ENCODE data around the gene ZDHHC8.

Gene ZDHHC8

DNA sequence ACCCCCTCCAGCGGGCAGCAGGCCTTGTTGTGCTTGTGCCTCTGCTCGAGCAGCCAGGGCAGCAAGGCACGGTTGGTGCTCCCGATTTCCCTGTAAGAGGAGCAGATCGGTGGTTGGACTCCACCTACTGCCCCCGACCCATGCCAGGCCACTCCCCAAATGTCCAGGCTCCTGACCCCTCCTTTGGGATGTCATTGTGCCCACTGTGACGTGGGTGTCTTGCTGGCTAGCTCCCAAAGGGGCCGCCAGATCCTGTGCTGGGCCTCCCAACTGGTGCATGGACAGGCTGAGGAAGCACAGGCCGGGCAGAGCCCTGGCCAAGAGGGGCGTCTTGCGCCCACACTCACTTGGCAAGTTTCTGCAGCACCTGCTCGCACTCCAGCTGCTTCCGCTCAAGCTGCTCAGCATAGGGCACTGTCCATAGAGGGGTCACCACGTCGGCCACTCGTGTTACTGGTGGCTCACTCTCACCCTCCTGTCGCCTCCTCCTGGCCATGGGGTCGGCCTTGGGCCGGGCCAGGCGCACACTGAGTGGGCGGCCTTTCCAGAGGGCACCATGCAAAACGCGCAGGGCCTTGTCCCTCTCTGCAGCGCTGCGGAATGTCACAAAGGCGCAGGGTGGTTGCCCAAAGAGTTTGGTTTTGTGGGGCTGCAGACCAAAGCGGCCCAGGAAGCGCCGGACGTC, 15.8 kb upstream of the ZDHHC8 start, which contains the start of gene RANBP1:
Gene RANBP1, plus strand, starts transcription at position 414 of the 685 bp plus-strand sequence. Its CDS starts 81 bp downstream, at position 495.
- no peak for DNase-seq

DNA sequence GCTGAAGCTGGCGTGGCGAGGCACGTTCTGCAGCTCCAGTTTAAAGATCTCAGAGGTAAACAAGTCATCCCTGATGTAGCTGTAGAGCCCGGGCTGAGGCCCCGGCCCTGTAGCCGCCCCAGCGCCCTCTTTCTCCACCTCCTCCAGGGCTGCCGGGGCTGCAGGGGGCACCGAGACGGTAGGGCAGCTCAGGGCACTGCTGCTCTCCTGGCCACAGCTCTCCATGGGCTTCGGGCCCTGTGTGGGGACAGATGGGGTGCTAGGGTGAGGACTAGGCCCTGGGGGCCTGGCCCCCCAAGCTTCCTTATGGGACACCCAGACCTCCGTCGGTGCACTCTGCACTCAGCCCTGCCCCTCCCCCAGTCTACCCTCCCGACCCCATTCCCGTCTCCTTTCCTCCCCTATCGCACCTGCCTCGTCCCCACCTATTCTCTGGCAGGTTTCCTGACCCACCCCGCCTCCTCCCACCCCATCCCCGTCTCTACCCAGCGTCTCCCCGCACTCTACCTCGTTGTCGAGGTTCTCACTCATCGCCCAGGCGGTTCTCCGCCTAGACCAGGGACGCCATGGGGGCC, 15.1 kb upstream of the ZDHHC8 start:
- peak in 1 of 6 experiments; percentile 30 for DNase-seq

DNA sequence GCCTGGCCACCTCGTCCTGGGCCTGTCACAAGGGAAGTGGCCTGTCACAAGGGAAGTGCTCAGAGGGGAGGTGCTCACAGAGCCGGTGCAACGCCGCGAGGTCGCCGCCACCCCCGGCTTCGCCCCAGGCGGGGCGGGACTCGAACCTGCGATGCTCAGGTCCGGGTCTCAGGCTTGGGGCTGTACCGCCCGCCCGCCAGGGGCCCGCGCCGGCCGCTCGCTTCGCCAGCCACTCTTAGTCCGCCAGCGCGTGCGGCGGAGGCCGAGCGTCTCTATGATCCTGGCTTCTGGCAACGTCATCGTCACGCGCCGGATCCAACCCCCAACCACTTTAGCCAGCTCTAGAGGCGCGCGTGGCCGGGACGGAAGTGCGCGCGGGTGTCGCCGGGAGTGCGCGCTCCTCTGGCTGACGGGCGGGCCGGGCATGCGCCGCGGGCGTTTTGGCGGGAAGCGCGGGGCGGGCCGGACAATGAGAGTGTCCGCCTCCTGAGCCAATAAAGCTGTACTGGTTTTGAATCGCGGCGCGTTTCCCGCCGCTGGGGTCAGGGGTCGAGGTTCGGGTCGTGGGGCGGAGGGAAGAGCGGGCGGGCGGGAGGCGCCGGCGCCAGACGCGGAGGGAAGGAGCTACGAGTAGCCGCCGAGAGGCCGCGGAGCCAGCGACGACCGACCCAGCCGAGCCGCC, 14.5 kb upstream of the ZDHHC8 start, which contains the start of gene TRMT2A:
Gene TRMT2A, minus strand, starts transcription at position 276 of the 682 bp plus-strand sequence. CDS start 320 bp downstream, outside the sequence.
- peak; percentile 92 to 97 (median 94) for DNase-seq

DNA sequence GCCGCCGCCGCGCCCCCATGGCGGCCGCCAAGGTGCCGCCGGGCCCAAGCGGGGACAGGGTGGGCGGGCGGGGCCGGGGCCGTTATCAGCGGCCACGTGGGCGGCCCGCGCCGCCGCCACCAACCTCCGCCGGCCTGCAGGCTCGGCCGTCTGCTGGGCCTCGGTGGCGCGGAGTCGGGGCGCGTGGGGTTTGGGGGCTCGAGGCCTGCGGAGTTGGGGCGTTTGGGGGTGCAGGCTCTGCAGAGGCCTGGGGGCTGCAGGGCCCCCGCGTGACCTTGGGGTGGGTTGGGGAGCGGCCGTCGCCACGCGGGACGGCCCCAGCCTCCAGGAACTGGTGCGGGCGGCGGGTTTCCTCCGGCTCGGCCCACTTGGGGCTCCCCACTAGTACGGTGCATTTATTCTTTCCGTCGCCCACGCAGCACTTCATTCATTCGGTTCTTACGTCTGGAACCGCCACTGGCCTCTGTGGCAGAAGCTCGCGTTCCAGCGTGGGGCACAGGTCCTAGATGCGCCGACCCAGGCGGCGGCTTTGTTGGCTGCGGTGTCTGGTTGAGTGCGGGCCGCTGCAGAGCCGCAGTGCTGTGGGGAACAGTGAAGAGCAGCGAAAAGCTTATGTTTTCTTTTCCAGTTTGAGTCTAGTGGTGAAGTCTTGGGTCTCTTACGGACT, 13.8 kb upstream of the ZDHHC8 start:
- DNase-seq: peak; percentile 25 to 59 (median 45)

DNA sequence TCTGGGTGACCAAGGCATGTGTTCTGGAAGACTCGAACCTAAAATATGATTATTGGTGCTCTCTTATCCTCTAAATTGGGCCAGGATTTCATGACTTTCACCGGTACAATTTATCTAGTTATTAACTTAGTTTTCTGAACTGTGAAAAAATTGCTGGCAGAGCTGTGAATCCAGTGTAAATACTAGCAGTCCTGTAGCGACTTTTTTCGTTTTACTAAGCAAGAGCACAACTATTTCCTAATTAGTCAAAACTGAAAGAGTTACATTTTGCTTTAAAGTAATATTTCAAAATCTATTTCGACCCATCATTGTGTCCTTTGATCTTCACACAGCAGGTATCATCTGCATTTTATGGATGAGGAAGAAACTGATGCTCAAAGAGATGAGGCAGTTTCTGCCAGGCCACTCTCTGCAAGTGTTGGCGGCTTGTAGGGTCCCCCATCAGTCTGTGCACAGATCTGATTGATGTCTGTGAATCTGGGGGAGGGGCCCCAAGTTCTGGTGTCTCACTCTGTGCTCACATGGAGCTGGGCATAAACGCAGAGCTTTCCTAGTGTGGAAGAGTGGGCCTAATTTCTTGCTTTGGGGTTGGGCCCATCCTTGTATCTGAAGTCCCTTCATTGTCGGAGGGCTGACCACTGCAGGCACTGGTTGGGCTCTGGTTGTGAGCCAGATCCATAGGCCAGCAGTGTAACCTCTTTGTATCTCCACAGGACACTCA, 13.1 kb upstream of the ZDHHC8 start:
- DNase-seq: no peak

DNA sequence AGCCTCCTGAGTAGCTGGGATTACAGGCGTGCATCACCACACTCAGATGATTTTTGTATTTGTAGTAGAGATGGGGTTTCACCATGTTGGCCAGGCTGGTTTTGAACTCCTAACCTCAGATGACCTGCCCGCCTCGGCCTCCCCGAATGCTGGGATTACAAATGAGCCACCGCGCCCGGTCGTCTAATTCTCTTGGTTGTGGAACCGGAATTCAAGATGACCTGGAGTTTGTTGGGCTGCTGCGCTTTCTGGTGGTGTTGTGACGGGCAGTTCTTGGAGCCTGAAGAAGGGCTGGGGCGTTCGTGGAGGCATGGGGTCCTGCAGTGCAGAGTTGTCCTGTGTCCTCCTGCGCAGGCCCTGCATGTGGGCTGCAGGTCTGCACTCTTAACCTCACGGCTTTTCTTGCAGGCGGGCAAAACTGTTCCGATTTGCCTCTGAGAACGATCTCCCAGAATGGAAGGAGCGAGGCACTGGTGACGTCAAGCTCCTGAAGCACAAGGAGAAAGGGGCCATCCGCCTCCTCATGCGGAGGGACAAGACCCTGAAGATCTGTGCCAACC, 9.7 kb upstream of the ZDHHC8 start:
- DNase-seq: no peak

DNA sequence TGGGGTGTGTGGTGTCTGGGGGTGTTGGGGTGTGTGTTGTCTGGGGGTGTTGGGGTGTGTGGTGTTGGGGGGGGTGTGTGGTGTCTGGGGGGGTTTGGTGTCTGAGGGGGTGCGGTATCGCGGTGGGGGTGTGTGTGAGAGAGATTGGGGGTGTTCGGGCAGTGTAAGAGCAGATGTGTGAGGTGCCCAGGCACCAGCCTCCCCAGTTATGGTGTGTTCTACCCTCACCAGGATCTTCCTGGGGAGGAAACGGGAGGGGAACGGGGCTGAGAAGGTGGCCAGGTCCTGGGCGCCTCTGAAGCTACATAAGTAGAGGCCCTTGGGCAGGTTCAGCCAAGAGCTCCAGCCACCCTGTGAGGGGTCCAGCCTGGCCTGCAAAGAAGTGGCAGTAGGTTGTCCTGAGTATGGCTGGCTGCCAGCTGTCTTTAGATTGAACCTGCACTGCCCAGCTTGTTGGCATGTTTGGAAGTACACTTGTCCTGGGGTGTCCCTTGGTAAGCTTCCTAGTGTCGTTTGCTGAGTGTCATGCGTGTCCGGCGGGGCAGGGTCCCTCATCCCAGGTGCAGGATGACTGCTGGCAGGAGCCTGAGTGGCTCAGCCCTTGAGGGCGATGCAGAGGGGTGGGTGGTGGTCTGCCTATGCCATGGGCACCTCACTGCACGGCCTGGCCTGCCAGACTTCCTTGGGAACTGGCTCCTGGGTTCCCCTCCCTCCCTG, 8.1 kb upstream of the ZDHHC8 start:
- DNase-seq: no peak

DNA sequence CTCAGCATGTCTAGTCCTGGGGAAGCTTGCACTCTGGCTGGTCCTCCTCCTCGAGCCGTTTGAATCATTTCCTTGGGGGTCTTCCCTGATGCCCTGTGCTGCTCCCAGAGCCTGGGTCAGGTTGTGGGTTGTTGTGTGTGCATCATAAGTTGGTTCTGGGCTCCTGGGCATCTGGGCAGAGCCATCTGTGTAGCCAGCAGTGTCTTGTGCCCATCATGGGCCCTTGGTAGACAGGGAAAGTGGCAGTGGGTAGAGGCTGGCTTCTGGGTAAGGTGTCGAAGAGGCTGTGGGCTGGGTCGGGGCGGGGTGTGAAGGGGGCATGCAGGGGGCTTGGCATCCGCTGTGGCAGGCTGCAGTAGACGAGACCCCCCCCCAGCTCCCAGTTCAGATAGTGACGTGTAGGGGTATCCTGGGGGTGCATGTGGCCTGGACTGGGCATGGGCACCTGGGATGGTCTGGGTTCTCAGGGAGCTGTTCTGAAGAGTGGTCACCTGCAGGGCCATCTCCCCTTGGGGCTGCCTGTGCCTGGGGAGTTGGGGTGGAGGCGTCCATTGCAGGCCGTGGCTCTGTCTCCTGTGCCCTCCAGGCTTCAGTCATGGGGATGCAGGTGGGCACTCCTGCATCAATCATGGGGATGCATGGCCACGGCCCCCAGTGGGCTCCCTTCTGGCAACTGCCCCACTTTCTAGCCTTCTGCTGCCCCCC, 7.4 kb upstream of the ZDHHC8 start:
- DNase-seq: no peak

DNA sequence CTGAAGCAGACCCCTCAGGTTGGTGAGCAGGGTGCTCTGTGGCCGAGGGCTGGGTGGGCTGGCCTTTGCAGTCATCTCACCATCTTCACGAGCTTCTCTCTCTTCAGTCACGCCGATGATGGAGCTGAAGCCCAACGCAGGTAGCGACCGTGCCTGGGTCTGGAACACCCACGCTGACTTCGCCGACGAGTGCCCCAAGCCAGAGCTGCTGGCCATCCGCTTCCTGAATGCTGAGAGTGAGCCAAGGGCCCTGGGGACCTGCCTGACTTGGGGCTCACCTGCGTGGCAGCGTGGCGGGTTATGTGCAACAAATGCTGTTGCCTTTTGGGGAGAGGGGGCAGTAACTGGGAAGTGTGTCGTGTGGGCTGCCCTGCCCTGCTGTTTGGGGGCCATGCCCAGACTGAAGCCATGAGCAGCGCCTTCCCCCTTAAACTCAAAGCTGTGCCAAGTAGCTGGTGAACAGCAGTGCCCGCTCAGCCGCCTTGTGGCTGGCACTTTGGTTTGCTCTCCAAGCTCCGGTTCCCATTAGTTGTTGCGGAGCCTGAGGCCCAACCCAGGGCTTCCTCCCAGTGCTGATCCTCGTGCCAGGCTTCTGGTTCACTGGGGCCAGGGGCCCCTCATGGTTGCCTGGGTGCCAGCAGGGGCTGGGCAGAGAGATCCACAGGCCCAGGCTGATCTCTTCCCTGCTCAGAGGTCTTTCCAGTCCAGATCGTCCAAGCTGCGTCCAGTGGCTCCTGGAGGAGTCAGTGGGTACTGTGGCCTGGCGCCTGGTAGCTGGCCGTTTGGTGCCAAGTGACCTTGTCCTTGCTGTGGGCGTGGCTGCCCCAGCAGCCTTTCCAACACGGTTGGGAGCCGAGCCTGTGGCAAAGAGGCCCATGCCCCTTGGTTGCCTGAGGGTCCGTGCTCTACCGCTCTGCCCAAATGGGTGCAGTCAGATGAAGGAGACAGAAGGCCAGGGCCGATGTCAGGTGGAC, 6.1 kb upstream of the ZDHHC8 start:
- no peak for DNase-seq

DNA sequence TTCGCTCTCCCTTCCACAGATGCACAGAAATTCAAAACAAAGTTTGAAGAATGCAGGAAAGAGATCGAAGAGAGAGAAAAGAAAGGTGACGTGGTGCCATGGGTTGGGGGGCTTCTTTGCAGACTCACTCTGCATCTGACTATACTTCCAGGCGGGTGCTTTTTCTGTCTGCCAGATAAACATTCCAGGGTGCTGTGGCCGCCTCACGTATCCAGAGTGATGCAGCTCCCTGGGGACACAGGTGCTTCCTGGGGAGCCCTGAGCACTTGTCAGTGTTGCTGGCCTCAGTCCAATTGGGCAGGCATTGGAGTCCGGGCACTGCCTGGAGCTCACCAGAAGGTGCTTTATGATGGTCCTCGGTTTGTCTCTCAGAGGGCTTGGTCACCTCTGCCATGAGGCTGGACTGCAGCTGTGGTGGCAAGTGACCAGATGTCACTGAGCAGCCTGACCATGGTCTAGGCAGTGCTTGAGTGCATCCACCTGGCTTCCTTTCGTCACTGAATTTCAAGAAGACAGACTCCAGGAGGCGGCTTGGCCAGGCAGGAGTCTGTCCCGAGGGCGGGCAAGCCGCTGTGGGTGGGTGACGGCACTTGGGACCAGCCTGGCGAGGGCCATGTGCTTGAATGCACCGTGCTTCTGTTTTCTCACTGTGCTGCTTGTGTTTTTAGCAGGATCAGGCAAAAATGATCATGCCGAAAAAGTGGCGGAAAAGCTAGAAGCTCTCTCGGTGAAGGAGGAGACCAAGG, 5.1 kb upstream of the ZDHHC8 start:
- no peak for DNase-seq

DNA sequence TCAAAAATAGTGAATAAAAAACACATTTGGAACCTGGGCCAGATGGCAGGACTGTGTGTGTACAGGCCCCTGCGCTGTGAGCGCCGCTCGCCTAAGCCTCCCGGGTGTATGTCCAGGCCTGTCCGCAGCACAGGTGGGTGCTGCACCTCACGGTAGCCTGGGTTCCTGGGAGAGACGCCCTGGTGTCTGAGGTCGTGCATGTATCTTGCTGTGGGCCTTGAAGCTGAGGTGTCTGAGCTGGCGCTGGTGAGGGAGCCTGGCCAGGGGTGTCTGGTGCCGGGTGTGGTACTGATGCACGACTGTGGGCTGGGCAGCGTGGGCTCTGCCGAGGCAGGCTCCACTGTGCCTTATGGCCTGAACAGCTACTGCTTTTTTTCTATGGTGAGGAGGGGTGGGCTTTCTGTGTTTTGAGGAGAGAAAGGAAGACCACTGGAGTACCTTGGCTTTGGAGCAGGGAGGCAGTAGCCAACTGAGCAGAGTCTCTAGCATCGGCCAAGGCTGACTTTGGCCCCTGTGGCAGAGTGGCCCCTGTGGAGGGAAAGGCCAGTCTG, 4.2 kb upstream of the ZDHHC8 start:
- DNase-seq: no peak

DNA sequence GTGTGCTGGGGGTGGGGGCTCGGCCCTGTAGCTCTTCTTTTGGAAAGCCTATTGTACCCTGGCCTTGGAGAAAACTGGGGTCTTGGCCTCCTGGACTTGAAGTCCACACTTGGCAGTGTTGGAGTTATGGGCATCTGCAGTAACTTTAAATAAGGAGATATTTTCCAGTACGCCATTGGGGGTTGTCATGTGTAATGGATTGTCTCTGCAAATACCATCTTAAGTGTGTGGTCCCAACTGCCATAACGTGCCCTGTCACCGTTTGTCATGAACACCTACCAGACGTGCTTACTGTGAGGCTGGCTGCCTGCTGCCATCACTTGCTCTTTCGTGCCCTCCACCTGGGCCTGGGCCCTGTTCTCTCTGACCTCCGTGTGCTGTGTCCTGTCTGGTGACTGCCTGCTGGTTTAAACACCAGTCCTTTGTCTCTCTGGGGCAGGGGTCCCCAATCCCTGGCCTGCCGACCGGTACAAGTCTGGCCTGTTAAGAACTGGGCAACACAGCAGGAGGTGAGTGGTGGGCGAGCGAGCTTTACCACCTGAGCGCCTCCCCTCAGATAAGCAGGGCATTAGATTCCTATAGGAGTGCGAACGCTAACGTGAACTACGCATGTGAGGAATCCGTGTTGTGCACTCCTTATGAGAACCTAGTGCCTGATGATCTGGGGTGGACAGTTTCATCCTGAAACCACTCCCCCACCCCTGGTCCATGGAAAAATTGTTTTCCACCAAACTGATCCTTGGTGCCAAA, 3.6 kb upstream of the ZDHHC8 start:
- DNase-seq: no peak

DNA sequence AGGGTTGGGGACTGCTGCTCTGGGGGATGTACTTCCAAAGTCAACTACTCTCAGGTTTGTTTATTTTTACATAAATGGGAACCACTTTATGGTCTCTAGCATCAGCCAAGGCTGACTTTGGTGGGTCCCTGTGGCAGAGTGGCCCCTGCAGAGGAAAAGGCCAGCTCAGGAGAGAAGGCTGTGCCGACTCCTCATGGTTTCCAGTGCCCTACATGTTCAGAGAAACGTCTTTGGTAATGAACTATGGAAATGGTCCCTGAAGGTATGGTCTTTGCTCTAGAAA, 3.0 kb upstream of the ZDHHC8 start:
- no peak for DNase-seq

DNA sequence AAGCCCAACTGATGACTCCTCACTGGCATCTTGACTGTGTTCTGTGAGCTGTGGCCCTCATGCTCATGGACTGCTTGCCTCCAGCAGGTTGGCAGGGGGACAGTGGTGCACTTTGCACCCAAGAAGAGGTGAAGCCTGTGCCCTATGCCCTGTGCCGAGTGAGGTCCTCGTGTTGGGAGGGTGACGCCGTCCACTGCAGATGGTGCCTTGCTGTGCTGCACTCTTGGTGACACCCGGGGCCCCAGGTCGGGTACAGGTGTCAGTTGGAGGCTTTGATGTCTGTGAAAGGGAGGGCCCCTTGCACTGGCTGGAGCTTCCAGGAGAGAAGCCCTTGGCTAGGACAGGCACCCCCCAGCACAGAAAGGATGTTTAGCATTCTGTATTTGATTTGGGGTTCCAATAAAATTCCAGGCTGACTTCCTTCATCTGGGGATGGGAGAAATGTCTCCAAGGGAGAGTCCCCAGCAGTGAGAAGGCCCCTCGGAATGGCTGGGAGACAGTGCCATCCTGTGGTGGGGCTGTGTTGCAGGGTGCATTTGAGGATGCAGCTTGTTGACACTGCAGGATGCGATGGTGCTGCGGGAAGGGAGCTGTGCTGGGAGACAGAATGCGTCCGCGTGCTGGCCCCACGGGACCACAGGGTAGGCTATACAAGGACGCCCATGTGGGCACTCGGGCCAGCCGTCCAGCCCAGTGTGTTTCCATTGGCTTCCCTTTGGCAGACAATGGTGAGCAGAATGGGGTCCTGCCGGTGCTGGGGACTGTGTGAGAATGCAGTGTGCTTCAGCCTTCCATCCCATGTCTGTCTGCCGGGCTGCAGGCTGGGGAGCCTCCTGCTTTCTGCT, 2.5 kb upstream of the ZDHHC8 start:
- peak; percentile 20 to 51 (median 36) for DNase-seq

DNA sequence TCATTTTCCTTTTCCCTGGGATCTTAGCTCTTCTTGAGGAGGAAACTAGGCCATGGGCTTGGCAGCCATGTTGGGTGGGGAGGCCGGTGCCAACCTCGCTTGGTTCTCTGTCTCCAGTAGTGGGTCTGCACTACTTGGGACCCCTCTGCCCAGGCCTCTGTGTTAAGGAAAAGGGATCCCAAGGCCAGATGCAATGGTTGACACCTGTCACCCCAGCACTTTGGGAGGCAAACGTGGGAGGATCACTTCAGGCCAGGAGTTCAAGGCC, 1.9 kb upstream of the ZDHHC8 start:
- no peak for DNase-seq

DNA sequence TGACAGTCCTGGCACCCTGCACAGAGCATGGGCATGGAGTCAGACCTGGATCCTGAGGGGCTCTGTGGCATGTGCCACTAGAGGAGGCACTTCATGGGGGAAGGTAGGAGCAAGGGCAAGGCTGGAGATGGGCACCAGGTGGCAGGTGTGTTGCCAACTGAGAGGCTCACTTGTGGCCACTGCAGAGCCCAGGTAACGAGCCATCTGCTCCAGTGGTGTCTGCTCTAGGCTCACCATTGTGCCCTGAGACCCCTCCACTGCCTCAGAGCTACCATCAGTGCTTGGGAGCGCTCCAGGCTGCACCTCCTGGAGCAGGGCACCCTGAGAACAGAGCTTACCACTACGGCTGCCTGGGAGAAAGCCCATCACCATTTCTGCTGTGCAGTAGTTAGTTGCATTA, 1.3 kb upstream of the ZDHHC8 start:
- DNase-seq: peak in 1 of 6 experiments; percentile 22

All from stimulated activated naive CD4-positive, alpha-beta T cell (primary cell).